ENCODE data around the gene STT3B. TPM values are rescaled to one million over a fixed set of nuclear protein-coding genes. Genes with fewer than 3 reads are reported as not detected.

STT3B gene
- total RNA-seq, 1 donor from 2014 or later = 213 TPM

DNA sequence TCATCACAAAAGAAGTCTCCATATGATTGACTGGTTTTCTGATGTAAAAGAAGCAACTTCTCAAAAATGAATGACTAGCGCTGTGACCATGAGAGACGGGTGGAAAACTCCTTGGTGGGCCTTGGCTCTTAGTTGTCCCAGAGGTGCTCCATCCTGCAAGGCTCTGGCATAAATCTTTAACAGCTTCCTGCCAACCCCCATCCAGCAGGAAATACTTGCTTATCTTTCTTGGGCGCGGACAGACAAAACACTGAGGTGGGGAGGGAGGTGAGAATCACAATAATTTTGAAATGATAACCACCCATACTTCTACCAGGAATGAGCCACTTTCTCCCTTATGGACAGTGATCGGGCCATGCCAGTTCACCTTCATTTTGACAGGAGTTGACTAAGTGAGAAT, 128.6 kb downstream of the STT3B start:
- H3K36me3 Mint-ChIP-seq = no peaks in the 10 kb centered on the region
- H2AFZ ChIP-seq (replicated peaks) = no peak overlapping the region
- no peaks in the 10 kb centered on the region for H3K9me3 ChIP-seq (ENCODE audit: low read depth)

GRCh38 chr3:31661993-31662670, 129.4 kb downstream of the STT3B start:
- TF ChIP-seq EZH2phosphoT487 (IDR thresholded peaks at IDR 0.05) = no peak
- no peak for TF ChIP-seq CTCF (IDR thresholded peaks at IDR 0.05)
- TF ChIP-seq EZH2 (IDR thresholded peaks at IDR 0.05) = no peak
- Histone ChIP-seq H3K27ac (no peak overlapping the region), H3K27me3 (no peaks in the 10 kb centered on the region), H3F3A (ENCODE audit: low read depth) (no peaks in the 10 kb centered on the region), H3K79me2 (ENCODE audit: low read depth) (no peaks in the 10 kb centered on the region), H3K9me3 (ENCODE audit: low read depth) (no peaks in the 10 kb centered on the region), H3K4me1 (no peaks in the 10 kb centered on the region), H3K4me2 (no peak overlapping the region), H4K20me1 (ENCODE audit: low read depth) (no peaks in the 10 kb centered on the region), H3K9ac (no peak overlapping the region), H3K36me3 (no peaks in the 10 kb centered on the region), H2AFZ (replicated peaks) (no peak overlapping the region), H3K4me3 (no peak overlapping the region)
- Mint-ChIP-seq H3K27me3 (ENCODE audit: insufficient read depth, low read depth) (no peaks in the 10 kb centered on the region), H3K9me3 (peaks cover 5% of the 10 kb centered on the region), H3K36me3 (no peaks in the 10 kb centered on the region), H3K27ac (no peak overlapping the region), H3K4me1 (peaks cover 2% of the 10 kb centered on the region), H3K4me3 (no peak overlapping the region)
- DNase-seq (ENCODE audit: low spot score) = no peak

More for the DNA sequence above, 128.6 kb downstream of the STT3B start:
- no peak overlapping the region for H3K4me3 ChIP-seq
- H3K36me3 ChIP-seq = no peaks in the 10 kb centered on the region
- no peaks in the 10 kb centered on the region for H4K20me1 ChIP-seq (ENCODE audit: low read depth)
- H3K9ac ChIP-seq = no peak overlapping the region
- no peak overlapping the region for H3K27ac ChIP-seq
- Mint-ChIP-seq H3K4me3 (no peak overlapping the region), H3K27ac (no peak overlapping the region), H3K27me3 (ENCODE audit: insufficient read depth, low read depth) (no peaks in the 10 kb centered on the region), H3K4me1 (peaks cover 2% of the 10 kb centered on the region), H3K9me3 (peaks cover 11% of the 10 kb centered on the region)
- H3F3A ChIP-seq (ENCODE audit: low read depth) = no peaks in the 10 kb centered on the region
- no peak for DNase-seq (ENCODE audit: low spot score)
- no peak for TF ChIP-seq EZH2 (IDR thresholded peaks at IDR 0.05)
- no peaks in the 10 kb centered on the region for H3K4me1 ChIP-seq
- no peaks in the 10 kb centered on the region for H3K79me2 ChIP-seq (ENCODE audit: low read depth)
- H3K27me3 ChIP-seq = no peaks in the 10 kb centered on the region
- H3K4me2 ChIP-seq = no peak overlapping the region

DNA sequence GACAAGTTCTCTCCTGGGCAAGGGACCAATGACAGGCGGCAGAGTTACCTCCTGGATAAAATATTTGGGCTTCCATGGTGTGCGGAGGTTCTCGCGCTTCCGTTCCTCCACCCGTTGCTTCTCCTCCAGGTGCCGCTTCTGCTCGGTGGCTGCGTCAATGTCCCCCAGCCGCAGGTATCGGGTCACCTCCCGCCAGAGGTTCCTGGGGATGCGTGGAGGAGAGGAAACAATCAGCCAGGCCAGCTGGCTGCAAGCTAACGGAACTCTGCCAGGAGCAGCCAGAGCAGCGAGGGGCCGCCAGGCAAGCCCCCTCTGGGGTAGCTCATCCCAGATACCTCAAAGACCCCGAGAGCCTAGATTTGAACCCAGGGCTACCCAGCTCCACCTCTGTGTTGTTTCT, 131.3 kb downstream of the STT3B start:
- H3K9me3 ChIP-seq (ENCODE audit: low read depth) = no peaks in the 10 kb centered on the region
- H3K4me3 Mint-ChIP-seq = no peak overlapping the region
- H3K27ac Mint-ChIP-seq = no peak overlapping the region
- no peaks in the 10 kb centered on the region for H3K79me2 ChIP-seq (ENCODE audit: low read depth)
- H3K4me1 Mint-ChIP-seq = peaks cover 2% of the 10 kb centered on the region
- no peaks in the 10 kb centered on the region for H3K36me3 ChIP-seq
- H4K20me1 ChIP-seq (ENCODE audit: low read depth) = no peaks in the 10 kb centered on the region
- DNase-seq (ENCODE audit: low spot score) = no peak
- no peaks in the 10 kb centered on the region for H3K9me3 Mint-ChIP-seq
- no peak overlapping the region for H3K9ac ChIP-seq
- H3K4me1 ChIP-seq = no peaks in the 10 kb centered on the region
- no peaks in the 10 kb centered on the region for H3K36me3 Mint-ChIP-seq
- H3K27me3 ChIP-seq = no peaks in the 10 kb centered on the region
- no peak for TF ChIP-seq EZH2 (IDR thresholded peaks at IDR 0.05)
- no peak for TF ChIP-seq EZH2phosphoT487 (IDR thresholded peaks at IDR 0.05)
- TF ChIP-seq CTCF (IDR thresholded peaks at IDR 0.05) = no peak
- no peaks in the 10 kb centered on the region for H3F3A ChIP-seq (ENCODE audit: low read depth)
- no peak overlapping the region for H2AFZ ChIP-seq (replicated peaks)
- H3K27me3 Mint-ChIP-seq (ENCODE audit: insufficient read depth, low read depth) = no peaks in the 10 kb centered on the region
- no peak overlapping the region for H3K27ac ChIP-seq
- H3K4me2 ChIP-seq = no peak overlapping the region
- H3K4me3 ChIP-seq = no peak overlapping the region

DNA sequence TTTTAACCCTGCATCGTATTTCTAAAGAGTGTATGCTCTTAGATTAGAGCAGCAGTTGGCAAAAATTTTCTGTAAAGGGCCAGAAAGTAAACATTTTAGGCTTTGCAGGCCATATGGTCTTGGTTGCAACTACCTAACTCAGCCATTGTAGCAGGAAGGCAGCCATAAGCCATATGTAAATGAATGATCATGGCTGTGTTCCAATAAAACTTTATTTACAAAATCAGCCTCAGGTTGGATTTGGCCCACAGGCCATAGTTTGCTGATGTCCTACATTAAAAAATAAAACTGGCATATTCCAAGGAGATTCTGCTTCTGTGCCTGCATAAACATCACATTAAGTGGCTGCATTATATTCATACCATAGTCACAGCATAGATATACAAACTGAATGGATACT, 134.9 kb downstream of the STT3B start:
- Histone ChIP-seq H3K4me3 (no peak overlapping the region), H4K20me1 (ENCODE audit: low read depth) (no peaks in the 10 kb centered on the region), H3K4me1 (no peaks in the 10 kb centered on the region), H3K27me3 (no peaks in the 10 kb centered on the region), H3K27ac (no peak overlapping the region), H3K9me3 (ENCODE audit: low read depth) (no peaks in the 10 kb centered on the region), H3K36me3 (no peaks in the 10 kb centered on the region), H2AFZ (replicated peaks) (no peak overlapping the region), H3F3A (ENCODE audit: low read depth) (no peaks in the 10 kb centered on the region), H3K4me2 (no peak overlapping the region), H3K9ac (no peak overlapping the region), H3K79me2 (ENCODE audit: low read depth) (no peaks in the 10 kb centered on the region)
- Mint-ChIP-seq H3K4me3 (no peak overlapping the region), H3K27me3 (ENCODE audit: insufficient read depth, low read depth) (peaks cover 3% of the 10 kb centered on the region), H3K9me3 (no peaks in the 10 kb centered on the region), H3K4me1 (peaks cover 2% of the 10 kb centered on the region), H3K36me3 (no peaks in the 10 kb centered on the region), H3K27ac (no peak overlapping the region)
- TF ChIP-seq EZH2 (IDR thresholded peaks at IDR 0.05) = no peak
- TF ChIP-seq EZH2phosphoT487 (IDR thresholded peaks at IDR 0.05) = no peak
- TF ChIP-seq CTCF (IDR thresholded peaks at IDR 0.05) = no peak
- DNase-seq (ENCODE audit: low spot score) = no peak
